RWPE2 (cell line): ENCODE results near the gene ARHGAP30.
A peak's percentile ranks its signal among the peaks of the same experiment; 100 is the strongest.

Source experiments
- ATAC-seq: fragments of 200-7000 bp; cut with Tn5 transposase; 3 replicates; pipeline ENCODE4 v1.9.1; 2021; ENCODE audit warnings: low read depth
- DNase-seq: peaks from one replicate; pipeline ENCODE4 v3.0.0-alpha.2; 2020; ENCODE audit warnings: low spot score
- H3K27ac ChIP-seq: fragments of 450-650 bp; 2 replicates; pipeline ENCODE4 v1.5.1; 2017; ENCODE audit warnings: mild to moderate bottlenecking; ENCODE audit not compliant: poor library complexity, severe bottlenecking
- H3K27me3 ChIP-seq: fragments of 250-450 bp; sonication (Bioruptor Pico); 2 replicates; pipeline ENCODE4 v1.5.1; 2021; ENCODE audit warnings: mild to moderate bottlenecking, moderate library complexity; ENCODE audit not compliant: insufficient read depth, poor library complexity, severe bottlenecking
- H3K36me3 ChIP-seq: fragments of 250-450 bp; sonication (Bioruptor Pico); 2 replicates; pipeline ENCODE4 v1.5.1; 2020; ENCODE audit warnings: low read depth, mild to moderate bottlenecking, moderate library complexity
- H3K4me1 ChIP-seq: fragments of 250-450 bp; sonication (Bioruptor Pico); 2 replicates; pipeline ENCODE4 v1.5.1; 2021; ENCODE audit warnings: mild to moderate bottlenecking, moderate library complexity; ENCODE audit not compliant: insufficient read depth, poor library complexity, severe bottlenecking
- H3K4me3 ChIP-seq: fragments of 250-450 bp; sonication (Bioruptor Pico); 2 replicates; pipeline ENCODE4 v1.5.1; 2021; ENCODE audit warnings: mild to moderate bottlenecking, moderate library complexity; ENCODE audit not compliant: severe bottlenecking
- H3K9me3 ChIP-seq: fragments of 250-450 bp; sonication (Bioruptor Pico); 2 replicates; pipeline ENCODE4 v1.5.1; 2021; ENCODE audit warnings: mild to moderate bottlenecking, moderate library complexity; ENCODE audit not compliant: severe bottlenecking
- TF ChIP-seq, protein P1 (sequence below): fragments of 450-650 bp; IDR thresholded peaks from one replicate; pipeline ENCODE4 v1.5.1; 2017; ENCODE audit warnings: mild to moderate bottlenecking, moderate library complexity; ENCODE audit not compliant: poor library complexity, severe bottlenecking

ARHGAP30 gene

DNA sequence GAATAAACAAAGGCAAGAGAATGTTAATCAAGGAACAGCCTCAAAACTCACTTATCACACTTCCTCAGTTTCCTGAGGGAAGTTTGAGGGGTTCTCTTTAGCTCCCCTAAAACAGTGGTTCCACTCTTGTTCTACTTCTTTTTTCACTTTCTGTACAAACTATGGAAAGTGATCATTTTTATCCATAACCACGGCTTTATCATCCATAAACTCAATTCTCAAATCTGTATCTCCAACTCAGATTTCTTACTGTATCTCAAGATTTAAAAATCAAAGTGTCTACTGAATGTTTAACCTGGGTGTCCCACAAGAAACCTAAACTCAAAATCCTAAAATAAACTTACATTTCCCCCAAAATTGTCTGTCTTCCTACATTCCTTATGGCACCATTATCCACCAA, 44.2 kb upstream of the ARHGAP30 start:
- ATAC-seq = no peak
- Histone ChIP-seq H3K4me3 (no peak overlapping the region), H3K9me3 (no peaks in the 10 kb centered on the region), H3K27ac (peak overlapping the region; percentile 75), H3K4me1 (peaks cover 19% of the 10 kb centered on the region), H3K36me3 (peaks cover 56% of the 10 kb centered on the region), H3K27me3 (no peaks in the 10 kb centered on the region)
- TF ChIP-seq, protein P1, sequence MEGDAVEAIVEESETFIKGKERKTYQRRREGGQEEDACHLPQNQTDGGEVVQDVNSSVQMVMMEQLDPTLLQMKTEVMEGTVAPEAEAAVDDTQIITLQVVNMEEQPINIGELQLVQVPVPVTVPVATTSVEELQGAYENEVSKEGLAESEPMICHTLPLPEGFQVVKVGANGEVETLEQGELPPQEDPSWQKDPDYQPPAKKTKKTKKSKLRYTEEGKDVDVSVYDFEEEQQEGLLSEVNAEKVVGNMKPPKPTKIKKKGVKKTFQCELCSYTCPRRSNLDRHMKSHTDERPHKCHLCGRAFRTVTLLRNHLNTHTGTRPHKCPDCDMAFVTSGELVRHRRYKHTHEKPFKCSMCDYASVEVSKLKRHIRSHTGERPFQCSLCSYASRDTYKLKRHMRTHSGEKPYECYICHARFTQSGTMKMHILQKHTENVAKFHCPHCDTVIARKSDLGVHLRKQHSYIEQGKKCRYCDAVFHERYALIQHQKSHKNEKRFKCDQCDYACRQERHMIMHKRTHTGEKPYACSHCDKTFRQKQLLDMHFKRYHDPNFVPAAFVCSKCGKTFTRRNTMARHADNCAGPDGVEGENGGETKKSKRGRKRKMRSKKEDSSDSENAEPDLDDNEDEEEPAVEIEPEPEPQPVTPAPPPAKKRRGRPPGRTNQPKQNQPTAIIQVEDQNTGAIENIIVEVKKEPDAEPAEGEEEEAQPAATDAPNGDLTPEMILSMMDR = no peak
- no peak for DNase-seq

DNA sequence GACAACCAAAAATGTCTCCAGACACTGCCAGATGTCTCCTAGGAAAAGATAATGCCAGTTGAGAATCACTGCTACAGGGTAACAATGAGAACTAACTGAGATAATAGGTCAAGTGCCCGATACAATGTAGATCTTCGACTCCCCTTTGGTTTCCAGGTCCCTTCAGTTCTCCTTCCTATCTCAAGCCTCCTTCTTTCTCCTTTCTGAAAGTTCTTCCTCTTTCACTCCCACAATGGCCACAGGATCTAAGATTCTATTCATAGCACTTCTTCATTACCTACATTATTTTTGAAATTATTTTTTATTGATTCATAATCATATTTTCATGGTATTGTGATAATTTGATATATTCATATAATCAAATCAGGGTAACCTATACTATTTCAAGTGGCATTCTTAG, 41.8 kb upstream of the ARHGAP30 start:
- DNase-seq = no peak
- Histone ChIP-seq H3K4me3 (no peak overlapping the region), H3K9me3 (no peaks in the 10 kb centered on the region), H3K36me3 (peaks cover 62% of the 10 kb centered on the region), H3K27ac (no peak overlapping the region), H3K4me1 (peaks cover 12% of the 10 kb centered on the region), H3K27me3 (no peaks in the 10 kb centered on the region)
- ATAC-seq = no peak
- TF ChIP-seq, protein P1 = no peak

DNA sequence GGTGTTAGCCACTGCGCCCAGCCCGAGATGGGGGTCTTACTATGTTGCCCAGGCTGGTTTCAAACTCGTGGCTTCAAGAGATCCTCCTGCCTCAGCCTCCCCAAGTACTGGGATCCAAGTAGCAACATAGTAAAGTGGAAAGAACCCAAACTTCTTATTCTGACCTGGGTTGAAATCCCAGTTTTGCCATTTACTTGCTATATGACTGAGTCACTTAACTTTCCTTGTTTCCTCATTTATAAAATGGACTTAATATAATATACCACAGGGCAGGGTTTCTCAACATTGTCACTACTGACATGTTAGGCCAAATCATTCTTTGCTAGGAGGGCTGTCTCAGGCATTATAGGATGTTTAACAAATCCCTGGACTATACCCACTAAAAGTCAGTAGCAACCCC, 41.4 kb upstream of the ARHGAP30 start:
- Histone ChIP-seq H3K4me1 (peaks cover 10% of the 10 kb centered on the region), H3K9me3 (no peaks in the 10 kb centered on the region), H3K27me3 (no peaks in the 10 kb centered on the region), H3K27ac (no peak overlapping the region), H3K4me3 (no peak overlapping the region), H3K36me3 (peaks cover 62% of the 10 kb centered on the region)
- TF ChIP-seq, protein P1 = no peak
- DNase-seq (no peak), ATAC-seq (no peak)

DNA sequence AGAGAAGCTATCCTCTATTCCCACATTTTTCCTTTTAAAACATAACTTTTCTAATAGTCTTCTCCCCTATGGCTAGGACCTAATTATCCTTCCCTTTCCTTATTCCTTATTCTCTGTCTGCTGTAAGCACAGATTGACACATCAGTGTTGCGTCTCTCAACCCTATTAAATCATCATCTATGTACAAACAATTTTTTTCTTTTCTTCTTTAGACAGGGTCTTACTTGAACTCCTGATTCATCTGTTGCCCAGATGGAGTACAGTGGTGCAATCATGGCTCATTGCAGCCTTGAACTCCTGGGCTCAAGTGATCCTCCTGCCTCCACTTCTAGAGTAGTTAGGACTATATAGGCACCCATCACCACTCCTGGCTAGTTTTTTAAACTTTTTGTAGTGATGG, 36.7 kb upstream of the ARHGAP30 start:
- peaks cover 53% of the 10 kb centered on the region for H3K36me3 ChIP-seq
- H3K27me3 ChIP-seq = no peaks in the 10 kb centered on the region
- DNase-seq (no peak), ATAC-seq (no peak)
- H3K9me3 ChIP-seq = no peaks in the 10 kb centered on the region
- no peak overlapping the region for H3K27ac ChIP-seq
- H3K4me3 ChIP-seq = no peak overlapping the region
- TF ChIP-seq, protein P1 = no peak
- H3K4me1 ChIP-seq = peaks cover 5% of the 10 kb centered on the region

DNA sequence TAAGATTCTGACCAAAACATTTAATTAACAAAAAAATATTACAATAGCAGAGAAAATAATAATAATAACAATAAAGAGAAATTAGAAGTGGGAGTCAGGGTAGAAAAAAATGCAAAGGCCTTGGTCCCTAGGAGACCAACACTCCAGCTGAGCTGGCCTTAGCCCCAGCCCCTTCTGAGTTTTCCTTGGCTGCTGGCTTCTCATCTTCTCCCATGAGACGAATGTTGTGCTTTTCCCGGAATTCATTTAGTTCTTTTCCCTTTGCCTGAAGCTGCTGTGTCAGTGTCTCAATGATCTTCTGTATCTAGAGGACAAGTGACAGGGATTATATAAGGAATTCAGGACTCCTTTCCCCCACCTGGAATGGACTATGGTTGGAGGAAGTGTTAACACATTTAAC, 30.9 kb upstream of the ARHGAP30 start:
- no peak for DNase-seq
- Histone ChIP-seq H3K27me3 (no peaks in the 10 kb centered on the region), H3K36me3 (peaks cover 36% of the 10 kb centered on the region), H3K4me3 (no peak overlapping the region), H3K9me3 (no peaks in the 10 kb centered on the region), H3K4me1 (peaks cover 5% of the 10 kb centered on the region), H3K27ac (no peak overlapping the region)
- ATAC-seq = no peak
- TF ChIP-seq, protein P1 = no peak
